HEK293 (cell line): ENCODE measurements around the gene SH3BP4.
A peak's percentile ranks its signal among the peaks of the same experiment; 100 is the strongest.

Source experiments
- CTCF ChIA-PET: fragments of 350-600 bp; formaldehyde crosslinking; extraction: SDS; loops from one replicate; lab custom pipeline; 2021; ENCODE audit warnings: antibody characterized with exemption; lab: Yijun Ruan, JAX
- POLR2A ChIA-PET: fragments of 300-600 bp; formaldehyde crosslinking; extraction: SDS; loops from one replicate; lab custom pipeline; 2020; ENCODE audit warnings: antibody characterized with exemption, inconsistent platforms; lab: Yijun Ruan, JAX
- H3K27ac ChIP-seq: fragments of 200-500 bp; sonication (Bioruptor generic); 2 replicates; pipeline ENCODE4 v1.5.1; 2014; ENCODE audit warnings: low read depth, low read length, control low read depth, inconsistent platforms; ENCODE audit errors: extremely low read depth
- H3K36me3 ChIP-seq, 2 experiments: fragments of 200-500 bp in 1 of 2; sonication (Bioruptor generic) in 1 of 2; 1 replicate in 1 of 2; 2 replicates in 1 of 2; pipeline ENCODE4 v1.5.1; 2014 to 2017; ENCODE audit warnings: inconsistent platforms in 2 of 2, low read length in 2 of 2; ENCODE audit not compliant: control insufficient read depth in 2 of 2, insufficient read depth in 1 of 2
- H3K4me1 ChIP-seq: fragments of 200-500 bp; sonication (Bioruptor generic); 2 replicates; pipeline ENCODE4 v1.5.1; 2014; ENCODE audit warnings: mild to moderate bottlenecking, low read length, inconsistent platforms; ENCODE audit not compliant: control insufficient read depth, insufficient read depth
- H3K4me3 ChIP-seq: 2 replicates; pipeline ENCODE4 v1.5.1; 2011; ENCODE audit warnings: low read depth, mild to moderate bottlenecking, control low read depth, low read length, moderate library complexity
- H3K9me3 ChIP-seq: fragments of 200-500 bp; sonication (Bioruptor generic); 2 replicates; pipeline ENCODE4 v1.5.1; 2014; ENCODE audit warnings: low read depth, low read length, inconsistent platforms; ENCODE audit not compliant: control insufficient read depth, insufficient read depth
- BCL11A ChIP-seq: fragments of 450-650 bp; formaldehyde crosslinking; IDR thresholded peaks from 2 replicates; pipeline ENCODE4 v1.5.1; 2016; ENCODE audit warnings: low read depth, missing biosample characterization, missing genetic modification characterization
- GLI2 ChIP-seq: fragments of 450-650 bp; formaldehyde crosslinking; IDR thresholded peaks from 2 replicates; pipeline ENCODE4; 2017; ENCODE audit warnings: missing biosample characterization, missing genetic modification characterization, low read depth, borderline replicate concordance
- KLF9 ChIP-seq: fragments of 450-650 bp; formaldehyde crosslinking; IDR thresholded peaks from 2 replicates; pipeline ENCODE4 v1.5.1; 2016; ENCODE audit warnings: missing biosample characterization, missing genetic modification characterization, low read depth
- MEIS1 ChIP-seq: sonication (generic); formaldehyde crosslinking; IDR thresholded peaks from 2 replicates; pipeline ENCODE4 v1.8.1; 2022; ENCODE audit warnings: missing genetic modification reagents, mild to moderate bottlenecking, borderline replicate concordance
- PRDM6 ChIP-seq: fragments of 450-650 bp; formaldehyde crosslinking; IDR thresholded peaks from 2 replicates; pipeline ENCODE4 v1.5.1; 2017; ENCODE audit warnings: missing biosample characterization, missing genetic modification characterization
- SCRT1 ChIP-seq: fragments of 450-650 bp; formaldehyde crosslinking; IDR thresholded peaks from 2 replicates; pipeline ENCODE4 v1.5.1; 2016; ENCODE audit warnings: missing biosample characterization, missing genetic modification characterization, borderline replicate concordance
- SCRT2 ChIP-seq: fragments of 450-650 bp; formaldehyde crosslinking; IDR thresholded peaks from 2 replicates; pipeline ENCODE4 v1.5.1; 2016; ENCODE audit warnings: missing biosample characterization, missing genetic modification characterization
- SP7 ChIP-seq: fragments of 450-650 bp; formaldehyde crosslinking; IDR thresholded peaks from 2 replicates; pipeline ENCODE4 v1.5.1; 2016; ENCODE audit warnings: missing biosample characterization, missing genetic modification characterization
- WT1 ChIP-seq: fragments of 450-650 bp; formaldehyde crosslinking; IDR thresholded peaks from 2 replicates; pipeline ENCODE4 v1.5.1; 2016; ENCODE audit warnings: missing biosample characterization, missing genetic modification characterization
- ZFHX2 ChIP-seq: fragments of 450-650 bp; formaldehyde crosslinking; conservative IDR thresholded peaks from 2 replicates; pipeline ENCODE4 v1.5.1; 2016; ENCODE audit warnings: missing biosample characterization, missing genetic modification characterization
- ZNF10 ChIP-seq: fragments of 450-650 bp; formaldehyde crosslinking; IDR thresholded peaks from 2 replicates; pipeline ENCODE4 v1.5.1; 2017; ENCODE audit warnings: missing biosample characterization, missing genetic modification characterization
- ZNF155 ChIP-seq: fragments of 450-650 bp; formaldehyde crosslinking; IDR thresholded peaks from 2 replicates; pipeline ENCODE4 v1.5.1; 2016; ENCODE audit warnings: missing biosample characterization, missing genetic modification characterization
- ZNF19 ChIP-seq: fragments of 450-650 bp; formaldehyde crosslinking; IDR thresholded peaks from 2 replicates; pipeline ENCODE4; 2016; ENCODE audit warnings: missing biosample characterization, missing genetic modification characterization, low read depth
- ZNF221 ChIP-seq: fragments of 450-650 bp; formaldehyde crosslinking; IDR thresholded peaks from 2 replicates; pipeline ENCODE4 v1.5.1; 2017; ENCODE audit warnings: missing biosample characterization, missing genetic modification characterization, borderline replicate concordance
- ZNF239 ChIP-seq: fragments of 450-650 bp; formaldehyde crosslinking; IDR thresholded peaks from 2 replicates; pipeline ENCODE4 v1.5.1; 2016; ENCODE audit warnings: missing biosample characterization, missing genetic modification characterization
- ZNF48 ChIP-seq: fragments of 450-650 bp; formaldehyde crosslinking; IDR thresholded peaks from 2 replicates; pipeline ENCODE4 v1.5.1; 2016; ENCODE audit warnings: missing biosample characterization, missing genetic modification characterization
- ZNF518A ChIP-seq: fragments of 450-650 bp; formaldehyde crosslinking; conservative IDR thresholded peaks from 2 replicates; pipeline ENCODE4 v1.5.1; 2016; ENCODE audit warnings: low read depth, missing biosample characterization, missing genetic modification characterization
- ZNF558 ChIP-seq: fragments of 450-650 bp; formaldehyde crosslinking; IDR thresholded peaks from 2 replicates; pipeline ENCODE4 v1.5.1; 2016; ENCODE audit warnings: missing biosample characterization, missing genetic modification characterization
- ZNF785 ChIP-seq: fragments of 450-650 bp; formaldehyde crosslinking; IDR thresholded peaks from 2 replicates; pipeline ENCODE4 v1.5.1; 2016; ENCODE audit warnings: missing biosample characterization, missing genetic modification characterization
- ZSCAN16 ChIP-seq: fragments of 450-650 bp; formaldehyde crosslinking; IDR thresholded peaks from 2 replicates; pipeline ENCODE4 v1.5.1; 2016; ENCODE audit warnings: missing biosample characterization, missing genetic modification characterization
- TF ChIP-seq, protein P1 (sequence below): fragments of 450-650 bp; formaldehyde crosslinking; IDR thresholded peaks from 2 replicates; pipeline ENCODE4 v1.5.1; 2017; ENCODE audit warnings: missing biosample characterization, missing genetic modification characterization
- TF ChIP-seq, protein P2 (sequence below): fragments of 450-650 bp; IDR thresholded peaks from 2 replicates; pipeline ENCODE4 v1.5.1; 2018; ENCODE audit warnings: missing biosample characterization, mild to moderate bottlenecking, missing genetic modification characterization

Gene SH3BP4

GRCh38 chr2:234964631-234965461 lies 13.0 kb downstream of the SH3BP4 start (continued):
- TF ChIP-seq SCRT2 (tag by site-specific recombination) = no peak

- Histone ChIP-seq H3K4me1 (peaks cover 36% of the 10 kb centered on the region), H3K36me3 (peaks cover 0 to 4% of the 10 kb centered on the region in 2 experiments; a peak in 1 of 3 replicates), H3K4me3 (no peak overlapping the region), H3K27ac (no peak overlapping the region), H3K9me3 (no peaks in the 10 kb centered on the region)
- CTCF ChIA-PET = interaction anchor here (1.5 kb wide), 1 partner anchor 141 kb away, joined by 6 read pairs; no protein-coding TSS in a partner anchor
- POLR2A ChIA-PET = no interaction called here
- TF ChIP-seq ZNF19 (tag by site-specific recombination) (no peak), ZNF558 (tag by site-specific recombination) (no peak), ZNF10 (tag by site-specific recombination) (no peak), ZSCAN16 (tag by site-specific recombination) (no peak), ZNF785 (tag by site-specific recombination) (no peak), ZNF48 (tag by site-specific recombination) (no peak), SP7 (tag by site-specific recombination) (peak; percentile 79), ZNF155 (tag by site-specific recombination) (no peak), ZNF518A (no peak), ZNF221 (tag by site-specific recombination) (no peak), ZNF239 (tag by site-specific recombination) (no peak), PRDM6 (tag by site-specific recombination) (peak; percentile 91), GLI2 (tag by site-specific recombination) (no peak), SCRT1 (tag by site-specific recombination) (no peak), WT1 (tag by site-specific recombination) (no peak), BCL11A (tag by site-specific recombination) (no peak), KLF9 (tag by site-specific recombination) (no peak), SCRT2 (tag by site-specific recombination) (no peak), ZFHX2 (tag by site-specific recombination) (no peak), MEIS1 (CRISPR knock-in tag) (no peak)
- TF ChIP-seq, protein P1, sequence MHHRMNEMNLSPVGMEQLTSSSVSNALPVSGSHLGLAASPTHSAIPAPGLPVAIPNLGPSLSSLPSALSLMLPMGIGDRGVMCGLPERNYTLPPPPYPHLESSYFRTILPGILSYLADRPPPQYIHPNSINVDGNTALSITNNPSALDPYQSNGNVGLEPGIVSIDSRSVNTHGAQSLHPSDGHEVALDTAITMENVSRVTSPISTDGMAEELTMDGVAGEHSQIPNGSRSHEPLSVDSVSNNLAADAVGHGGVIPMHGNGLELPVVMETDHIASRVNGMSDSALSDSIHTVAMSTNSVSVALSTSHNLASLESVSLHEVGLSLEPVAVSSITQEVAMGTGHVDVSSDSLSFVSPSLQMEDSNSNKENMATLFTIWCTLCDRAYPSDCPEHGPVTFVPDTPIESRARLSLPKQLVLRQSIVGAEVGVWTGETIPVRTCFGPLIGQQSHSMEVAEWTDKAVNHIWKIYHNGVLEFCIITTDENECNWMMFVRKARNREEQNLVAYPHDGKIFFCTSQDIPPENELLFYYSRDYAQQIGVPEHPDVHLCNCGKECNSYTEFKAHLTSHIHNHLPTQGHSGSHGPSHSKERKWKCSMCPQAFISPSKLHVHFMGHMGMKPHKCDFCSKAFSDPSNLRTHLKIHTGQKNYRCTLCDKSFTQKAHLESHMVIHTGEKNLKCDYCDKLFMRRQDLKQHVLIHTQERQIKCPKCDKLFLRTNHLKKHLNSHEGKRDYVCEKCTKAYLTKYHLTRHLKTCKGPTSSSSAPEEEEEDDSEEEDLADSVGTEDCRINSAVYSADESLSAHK (tag by site-specific recombination) = no peak
- TF ChIP-seq, protein P2, sequence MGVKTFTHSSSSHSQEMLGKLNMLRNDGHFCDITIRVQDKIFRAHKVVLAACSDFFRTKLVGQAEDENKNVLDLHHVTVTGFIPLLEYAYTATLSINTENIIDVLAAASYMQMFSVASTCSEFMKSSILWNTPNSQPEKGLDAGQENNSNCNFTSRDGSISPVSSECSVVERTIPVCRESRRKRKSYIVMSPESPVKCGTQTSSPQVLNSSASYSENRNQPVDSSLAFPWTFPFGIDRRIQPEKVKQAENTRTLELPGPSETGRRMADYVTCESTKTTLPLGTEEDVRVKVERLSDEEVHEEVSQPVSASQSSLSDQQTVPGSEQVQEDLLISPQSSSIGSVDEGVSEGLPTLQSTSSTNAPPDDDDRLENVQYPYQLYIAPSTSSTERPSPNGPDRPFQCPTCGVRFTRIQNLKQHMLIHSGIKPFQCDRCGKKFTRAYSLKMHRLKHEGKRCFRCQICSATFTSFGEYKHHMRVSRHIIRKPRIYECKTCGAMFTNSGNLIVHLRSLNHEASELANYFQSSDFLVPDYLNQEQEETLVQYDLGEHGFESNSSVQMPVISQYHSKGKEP (tag by site-specific recombination) = peak; percentile 24; the same call in 1 of the 2 replicates
These were observed 14.5 kb downstream of the SH3BP4 start for GRCh38 chr2:234966340-234966739.
